HFF-Myc (cell line): Measurements from ENCODE around the gene RASL11B.

ENCODE experiments used
- DNase-seq: peaks from one replicate; pipeline ENCODE4 v3.0.0-alpha.2; 2011; ENCODE audit warnings: low read depth; ENCODE audit errors: extremely low read depth
- H3K4me3 ChIP-seq: replicated peaks from 2 replicates; pipeline ENCODE4 v1.5.1; 2011; ENCODE audit warnings: low read depth, mild to moderate bottlenecking, control low read depth, low read length
- TF ChIP-seq, protein P1 (sequence below): IDR thresholded peaks from 2 replicates; pipeline ENCODE4 v1.5.1; 2012; ENCODE audit warnings: mild to moderate bottlenecking, low read depth, low read length, control low read depth; ENCODE audit errors: missing control alignments

Gene RASL11B

DNA sequence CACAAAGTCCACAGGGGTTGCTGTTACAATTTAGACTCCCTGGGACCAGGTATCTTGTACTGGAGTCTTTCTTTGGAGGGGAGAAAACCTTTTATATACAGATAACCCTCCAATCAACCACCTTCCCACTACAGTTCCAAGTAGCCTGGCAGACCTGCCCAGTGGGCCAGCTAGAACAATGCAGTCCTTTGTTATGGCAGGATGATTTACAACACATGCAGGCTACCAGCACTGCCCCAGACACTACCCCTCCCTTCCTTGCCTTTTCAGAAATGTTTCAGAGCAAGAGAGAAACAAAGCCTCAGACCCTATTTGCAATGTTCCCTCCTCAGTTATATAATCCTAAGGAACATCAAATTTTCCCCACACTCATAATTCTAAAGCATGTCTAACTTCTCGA, 11.1 kb downstream of the RASL11B start:
- no peak overlapping the region for H3K4me3 ChIP-seq

DNA sequence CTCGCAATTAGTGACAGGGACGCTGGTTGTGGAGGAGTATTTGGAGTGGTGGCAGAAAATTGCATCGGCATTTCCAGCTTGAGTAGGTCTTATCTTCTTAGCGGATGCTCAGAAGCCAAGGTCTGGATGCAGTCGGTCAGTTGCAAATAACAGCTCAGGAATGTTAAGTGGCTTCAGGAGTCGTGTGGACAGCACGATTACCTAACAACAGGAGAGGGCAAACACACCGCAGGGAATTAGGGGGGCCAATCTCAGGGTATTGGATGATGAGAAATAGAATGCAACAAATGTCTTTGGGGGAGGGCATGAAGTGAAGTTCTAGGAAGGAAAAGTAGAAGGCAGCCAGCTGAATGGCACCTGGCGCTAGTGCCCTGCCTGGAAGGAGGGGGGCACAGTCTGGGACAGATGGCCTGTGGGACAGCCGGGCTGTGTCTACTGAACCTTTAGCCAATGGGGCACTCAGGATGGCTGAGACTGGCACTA, 11.8 kb downstream of the RASL11B start:
- DNase-seq, result no peak
- no peak overlapping the region for H3K4me3 ChIP-seq
- TF ChIP-seq, protein P1, sequence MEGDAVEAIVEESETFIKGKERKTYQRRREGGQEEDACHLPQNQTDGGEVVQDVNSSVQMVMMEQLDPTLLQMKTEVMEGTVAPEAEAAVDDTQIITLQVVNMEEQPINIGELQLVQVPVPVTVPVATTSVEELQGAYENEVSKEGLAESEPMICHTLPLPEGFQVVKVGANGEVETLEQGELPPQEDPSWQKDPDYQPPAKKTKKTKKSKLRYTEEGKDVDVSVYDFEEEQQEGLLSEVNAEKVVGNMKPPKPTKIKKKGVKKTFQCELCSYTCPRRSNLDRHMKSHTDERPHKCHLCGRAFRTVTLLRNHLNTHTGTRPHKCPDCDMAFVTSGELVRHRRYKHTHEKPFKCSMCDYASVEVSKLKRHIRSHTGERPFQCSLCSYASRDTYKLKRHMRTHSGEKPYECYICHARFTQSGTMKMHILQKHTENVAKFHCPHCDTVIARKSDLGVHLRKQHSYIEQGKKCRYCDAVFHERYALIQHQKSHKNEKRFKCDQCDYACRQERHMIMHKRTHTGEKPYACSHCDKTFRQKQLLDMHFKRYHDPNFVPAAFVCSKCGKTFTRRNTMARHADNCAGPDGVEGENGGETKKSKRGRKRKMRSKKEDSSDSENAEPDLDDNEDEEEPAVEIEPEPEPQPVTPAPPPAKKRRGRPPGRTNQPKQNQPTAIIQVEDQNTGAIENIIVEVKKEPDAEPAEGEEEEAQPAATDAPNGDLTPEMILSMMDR, result no peak

More for the DNA sequence above, 11.1 kb downstream of the RASL11B start:
- TF ChIP-seq, protein P1, result no peak
- no peak for DNase-seq

DNA sequence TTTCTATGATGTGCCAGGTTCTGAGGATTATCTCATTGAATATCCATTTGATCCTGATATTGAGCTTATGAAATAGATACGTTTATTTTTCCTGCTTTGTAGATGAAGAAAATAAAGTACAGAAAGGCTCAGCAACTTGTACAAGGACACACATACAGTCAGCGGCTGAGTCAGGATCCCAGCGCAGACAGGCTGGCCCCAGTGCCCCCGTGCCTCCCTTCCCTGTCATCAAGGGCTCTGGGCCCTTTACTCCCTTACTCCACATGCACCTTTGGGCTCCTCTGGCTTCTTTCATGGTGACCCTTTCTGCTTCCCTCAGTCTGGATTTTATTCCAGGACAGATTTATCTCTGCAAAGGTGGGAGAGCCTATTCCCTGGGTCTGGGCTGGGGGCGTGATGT, 12.8 kb downstream of the RASL11B start:
- no peak for DNase-seq
- H3K4me3 ChIP-seq, result no peak overlapping the region
- TF ChIP-seq, protein P1, result no peak

DNA sequence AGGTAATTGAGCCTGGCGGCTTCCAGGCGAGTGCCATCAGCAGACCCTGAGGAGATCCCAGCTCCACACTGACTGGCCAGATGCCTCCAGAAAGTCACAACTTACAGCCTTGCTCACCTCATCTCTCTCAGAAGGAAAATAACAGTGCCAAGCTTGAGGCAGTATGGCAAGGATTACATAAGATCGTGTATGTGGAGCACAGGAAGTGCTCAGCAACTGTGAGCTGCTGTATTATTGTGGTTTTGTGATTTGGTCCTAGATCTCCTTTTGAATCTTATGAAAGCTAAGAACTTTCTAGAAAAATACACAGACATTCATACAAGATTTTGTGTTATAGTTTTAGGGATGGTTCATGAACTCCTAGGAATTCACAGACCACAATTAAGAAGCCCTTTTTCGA, 14.0 kb downstream of the RASL11B start:
- TF ChIP-seq, protein P1, result no peak
- no peak overlapping the region for H3K4me3 ChIP-seq
- no peak for DNase-seq

DNA sequence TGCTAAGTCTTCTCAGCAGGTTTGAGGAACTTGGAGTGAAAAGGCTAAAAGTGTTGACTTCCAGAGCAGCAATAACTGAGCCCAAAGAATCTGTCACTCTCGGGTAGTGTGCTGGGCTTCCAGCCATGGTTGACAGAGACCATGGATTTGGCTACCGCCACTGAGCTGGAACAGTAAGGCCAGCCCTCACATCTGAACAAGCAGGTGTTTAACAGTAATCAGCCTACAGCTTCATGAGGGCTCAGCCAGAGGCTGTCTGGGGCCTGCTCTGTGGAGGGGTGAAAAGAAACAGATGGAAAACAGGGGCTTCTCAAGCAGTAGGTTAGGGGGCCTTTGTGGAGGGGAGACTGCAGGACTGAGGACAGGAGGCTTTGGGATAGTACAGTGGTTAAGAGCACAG, 14.9 kb downstream of the RASL11B start:
- TF ChIP-seq, protein P1, result no peak
- no peak overlapping the region for H3K4me3 ChIP-seq
- no peak for DNase-seq

DNA sequence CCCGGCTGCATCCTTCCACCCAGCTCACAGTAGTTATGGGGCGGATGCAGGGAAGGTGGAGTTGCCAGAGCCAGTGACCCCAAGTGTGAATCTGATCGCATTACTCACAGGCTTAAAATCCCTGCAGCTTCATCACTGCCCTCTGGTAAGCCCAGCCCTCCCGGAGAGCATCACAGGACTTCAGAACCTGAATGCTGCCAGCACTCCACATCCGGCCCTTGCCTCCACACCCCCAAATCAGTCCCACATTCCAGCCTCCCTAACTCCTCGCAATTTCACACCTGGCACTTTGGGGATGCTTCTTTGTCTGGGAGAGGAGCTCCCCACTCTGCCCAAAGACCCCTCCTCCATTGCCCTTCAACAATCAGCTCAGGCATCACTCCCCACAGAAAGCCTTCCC, 15.6 kb downstream of the RASL11B start:
- no peak overlapping the region for H3K4me3 ChIP-seq
- DNase-seq, result no peak
- TF ChIP-seq, protein P1, result no peak

DNA sequence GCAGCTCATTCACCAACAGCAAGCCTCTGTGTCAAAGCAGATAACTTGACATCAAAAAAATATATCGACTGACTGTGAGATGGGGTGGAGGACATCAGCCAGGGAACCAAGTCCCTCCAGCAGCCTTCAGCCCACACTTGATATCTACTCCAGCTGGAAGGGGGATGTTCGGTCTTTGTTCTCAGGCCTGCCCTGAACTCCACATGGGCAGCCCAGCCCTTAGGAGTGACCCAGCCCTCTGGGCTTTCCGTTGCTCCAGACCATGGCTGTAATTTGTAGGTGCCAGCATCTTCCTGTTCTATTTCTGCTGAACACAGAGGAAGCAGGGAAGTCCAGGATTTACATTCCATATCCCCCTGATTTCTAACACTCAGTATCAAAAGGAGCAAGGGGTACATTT, 17.4 kb downstream of the RASL11B start:
- DNase-seq, result no peak
- TF ChIP-seq, protein P1, result no peak
- no peak overlapping the region for H3K4me3 ChIP-seq
